ENCODE measurements around the gene FAM174C. TPM values are rescaled to one million over a fixed set of nuclear protein-coding genes. Genes with fewer than 3 reads are reported as not detected.

The FAM174C gene
- total RNA-seq, 3 donors from 2014 or later (not counting 1 experiment from before 2014, with no cell fraction given) = 26.6 to 33.4 (median 27.1) TPM

DNA sequence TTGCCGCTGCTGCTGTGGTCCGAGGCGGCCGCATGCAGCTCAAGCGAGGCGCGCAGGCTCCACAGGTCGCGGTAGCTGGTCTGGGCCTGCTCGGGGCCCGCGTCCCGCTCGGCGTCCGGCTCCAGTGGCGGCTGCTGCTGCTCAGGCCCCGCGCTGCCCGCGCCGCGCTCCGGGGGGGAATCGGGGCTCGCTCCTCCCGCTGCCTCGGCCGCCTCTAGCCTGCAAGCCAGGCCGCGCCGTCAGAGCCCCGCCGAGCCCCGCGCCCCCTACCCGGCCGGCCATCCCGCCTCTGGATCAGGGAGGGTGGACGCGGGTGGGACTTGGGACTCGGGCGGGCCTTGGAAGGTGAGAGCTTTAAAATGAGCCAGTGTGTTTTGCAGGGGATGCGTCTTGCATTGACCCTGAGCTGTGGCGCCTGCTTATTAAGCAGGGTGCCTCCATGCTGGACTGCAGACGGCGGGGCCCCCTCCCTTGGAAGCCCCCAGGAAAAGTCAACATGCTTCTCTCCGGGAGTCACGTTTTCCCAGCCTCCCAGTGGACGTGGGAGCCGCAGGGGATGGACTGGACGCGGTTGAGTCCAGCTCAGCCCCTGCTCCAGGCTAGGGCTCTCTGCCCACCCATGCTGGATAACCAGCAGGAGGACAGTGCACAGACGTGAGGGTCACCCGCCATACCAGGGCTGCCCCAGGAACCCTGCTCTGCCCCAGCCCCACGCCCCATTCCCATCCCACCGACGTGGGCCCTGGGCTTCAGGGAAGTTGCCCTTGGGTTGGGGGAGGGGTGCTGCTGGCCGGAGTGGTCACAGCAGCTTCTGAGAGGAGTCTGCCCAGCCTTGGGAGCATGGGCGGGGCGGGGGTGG, 45.2 kb upstream of the FAM174C start:
- ATAC-seq (no peak), DNase-seq (no peak)
- H3K36me3 Mint-ChIP-seq = no peaks in the 10 kb centered on the region
- Histone ChIP-seq H3K4me3 (ENCODE audit: low read length) (no peak overlapping the region), H3K27ac (ENCODE audit: low read length) (no peak overlapping the region), H3K36me3 (ENCODE audit: control insufficient read depth, insufficient read depth, low read length) (peaks cover 15% of the 10 kb centered on the region), H3K4me1 (ENCODE audit: control insufficient read depth, insufficient read depth, low read length) (no peaks in the 10 kb centered on the region), H3K9me3 (ENCODE audit: control insufficient read depth, insufficient read depth, low read length) (no peaks in the 10 kb centered on the region), H3K27me3 (ENCODE audit: control insufficient read depth, insufficient read depth, low read length) (no peaks in the 10 kb centered on the region)
- H3K4me1 Mint-ChIP-seq = no peaks in the 10 kb centered on the region
- no peak overlapping the region for H3K4me3 Mint-ChIP-seq
- intact Hi-C loops (cut with micrococcal nuclease) = no loop called here
- H3K27me3 Mint-ChIP-seq (ENCODE audit: low read depth in 2 of 2) = no peaks in the 10 kb centered on the region
- TF ChIP-seq, protein P1, sequence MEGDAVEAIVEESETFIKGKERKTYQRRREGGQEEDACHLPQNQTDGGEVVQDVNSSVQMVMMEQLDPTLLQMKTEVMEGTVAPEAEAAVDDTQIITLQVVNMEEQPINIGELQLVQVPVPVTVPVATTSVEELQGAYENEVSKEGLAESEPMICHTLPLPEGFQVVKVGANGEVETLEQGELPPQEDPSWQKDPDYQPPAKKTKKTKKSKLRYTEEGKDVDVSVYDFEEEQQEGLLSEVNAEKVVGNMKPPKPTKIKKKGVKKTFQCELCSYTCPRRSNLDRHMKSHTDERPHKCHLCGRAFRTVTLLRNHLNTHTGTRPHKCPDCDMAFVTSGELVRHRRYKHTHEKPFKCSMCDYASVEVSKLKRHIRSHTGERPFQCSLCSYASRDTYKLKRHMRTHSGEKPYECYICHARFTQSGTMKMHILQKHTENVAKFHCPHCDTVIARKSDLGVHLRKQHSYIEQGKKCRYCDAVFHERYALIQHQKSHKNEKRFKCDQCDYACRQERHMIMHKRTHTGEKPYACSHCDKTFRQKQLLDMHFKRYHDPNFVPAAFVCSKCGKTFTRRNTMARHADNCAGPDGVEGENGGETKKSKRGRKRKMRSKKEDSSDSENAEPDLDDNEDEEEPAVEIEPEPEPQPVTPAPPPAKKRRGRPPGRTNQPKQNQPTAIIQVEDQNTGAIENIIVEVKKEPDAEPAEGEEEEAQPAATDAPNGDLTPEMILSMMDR (IDR thresholded peaks at IDR 0.05) = no peak
- 95% methylated on average over 61 of the region's 61 CpGs for WGBS (ENCODE audit: insufficient coverage)
- H3K9me3 Mint-ChIP-seq = no peaks in the 10 kb centered on the region
- no peak overlapping the region for H3K27ac Mint-ChIP-seq

DNA sequence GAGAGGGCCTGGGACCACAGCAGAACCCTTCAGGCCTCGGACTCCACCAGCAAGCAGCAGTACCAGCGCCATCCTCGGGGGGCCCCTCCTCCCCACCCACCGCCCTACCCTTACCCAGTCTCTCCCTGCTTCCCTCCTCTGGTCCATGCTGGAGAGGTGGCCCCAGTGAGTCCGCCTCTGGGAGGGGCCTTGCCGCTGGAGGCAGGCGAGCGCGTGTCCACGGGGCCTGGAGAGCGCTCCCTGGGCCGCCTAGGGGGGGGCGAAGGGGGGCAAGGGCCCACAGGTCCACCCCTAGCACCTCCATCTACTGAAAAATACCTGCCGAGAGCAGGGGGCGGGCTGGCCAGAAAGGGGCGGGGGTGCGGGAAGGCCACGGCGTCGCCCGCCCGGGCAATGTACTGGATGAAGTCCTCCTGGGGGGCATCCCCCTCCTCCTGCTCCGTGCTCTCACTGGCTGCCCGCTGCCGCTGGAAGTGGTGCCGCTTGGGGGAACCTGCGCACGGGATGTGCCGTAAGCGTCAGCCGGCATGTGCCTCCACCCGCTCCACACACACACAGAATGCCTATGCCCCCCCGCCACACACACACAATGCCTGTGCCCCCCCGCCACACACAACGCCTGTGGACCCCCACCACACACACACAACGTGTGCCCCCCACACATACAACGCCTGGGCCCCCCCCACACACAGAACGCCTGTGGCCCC, 44.4 kb upstream of the FAM174C start:
- H3K36me3 ChIP-seq (ENCODE audit: control insufficient read depth, insufficient read depth, low read length) = peaks cover 12% of the 10 kb centered on the region
- no peak overlapping the region for H3K27ac ChIP-seq (ENCODE audit: low read length)
- H3K27ac Mint-ChIP-seq = no peak overlapping the region

DNA sequence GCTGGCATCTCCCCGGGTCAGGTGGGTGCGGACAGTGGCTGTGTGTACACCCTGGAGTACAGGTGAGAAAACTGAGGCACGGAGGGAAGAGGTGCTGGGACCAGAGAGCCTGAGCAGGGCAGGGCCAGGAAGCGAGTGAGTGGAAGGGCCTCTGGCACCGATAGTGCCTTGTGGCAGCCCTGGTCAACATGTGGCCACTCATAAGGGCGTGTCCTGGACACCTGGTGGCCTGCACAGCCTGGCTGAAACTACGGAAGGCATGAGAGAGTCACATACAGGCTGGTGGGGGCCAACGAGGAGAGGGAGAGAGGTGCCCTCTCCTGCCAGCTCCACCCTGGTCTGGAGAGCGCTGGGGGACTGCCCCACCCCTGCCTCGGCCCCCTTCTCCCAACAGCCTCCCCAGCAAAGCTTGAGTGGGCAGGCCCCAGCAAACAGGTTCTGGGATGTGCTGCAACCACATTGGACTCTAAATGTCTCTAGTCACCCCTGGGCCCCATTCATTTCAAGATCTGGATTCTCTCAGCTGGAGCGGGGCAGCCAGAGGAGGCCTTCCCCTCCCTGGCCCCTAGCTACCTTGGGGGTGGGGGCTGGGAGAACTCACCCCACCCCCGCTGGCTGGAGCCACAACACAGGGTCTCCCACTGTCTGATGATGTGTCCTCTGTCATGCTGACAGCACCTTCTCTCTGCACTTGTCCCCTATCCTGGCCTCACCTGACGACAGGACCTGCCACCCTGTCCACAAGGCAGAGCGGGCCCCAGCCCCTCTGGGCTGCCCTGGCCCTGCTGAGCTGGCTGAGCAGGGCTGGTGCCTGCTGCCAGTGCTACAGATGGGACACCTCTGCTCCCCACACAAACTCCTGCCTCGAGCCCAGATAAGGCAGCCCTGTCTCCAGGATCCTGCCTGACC, 43.3 kb upstream of the FAM174C start:
- DNase-seq (no peak), ATAC-seq (no peak)
- H3K9me3 ChIP-seq (ENCODE audit: control insufficient read depth, insufficient read depth, low read length) = no peaks in the 10 kb centered on the region
- no peak overlapping the region for H3K27ac ChIP-seq (ENCODE audit: low read length)
- peak overlapping the region; percentile 21 for H3K4me3 Mint-ChIP-seq
- no peak overlapping the region for H3K27ac Mint-ChIP-seq
- TF ChIP-seq, protein P1 (IDR thresholded peaks at IDR 0.05) = no peak
- peaks cover 5% of the 10 kb centered on the region for H3K36me3 ChIP-seq (ENCODE audit: control insufficient read depth, insufficient read depth, low read length)
- WGBS (ENCODE audit: insufficient coverage) = 84% methylated on average over 15 of the region's 15 CpGs
- no peak overlapping the region for H3K4me3 ChIP-seq (ENCODE audit: low read length)
- H3K36me3 Mint-ChIP-seq = no peaks in the 10 kb centered on the region
- no peaks in the 10 kb centered on the region for H3K27me3 Mint-ChIP-seq (ENCODE audit: low read depth in 2 of 2)
- H3K4me1 ChIP-seq (ENCODE audit: control insufficient read depth, insufficient read depth, low read length) = peaks cover under 1% of the 10 kb centered on the region
- intact Hi-C loops (cut with micrococcal nuclease) = no loop called here
- peaks cover 6% of the 10 kb centered on the region for H3K27me3 ChIP-seq (ENCODE audit: control insufficient read depth, insufficient read depth, low read length)
- no peaks in the 10 kb centered on the region for H3K9me3 Mint-ChIP-seq
- no peaks in the 10 kb centered on the region for H3K4me1 Mint-ChIP-seq

More for the DNA sequence above, 44.4 kb upstream of the FAM174C start:
- 90% methylated on average over 32 of the region's 38 CpGs for WGBS (ENCODE audit: insufficient coverage)
- Mint-ChIP-seq H3K9me3 (no peaks in the 10 kb centered on the region), H3K27me3 (ENCODE audit: low read depth in 2 of 2) (no peaks in the 10 kb centered on the region), H3K4me3 (no peak overlapping the region), H3K4me1 (no peaks in the 10 kb centered on the region), H3K36me3 (no peaks in the 10 kb centered on the region)
- TF ChIP-seq, protein P1 (IDR thresholded peaks at IDR 0.05) = no peak
- Histone ChIP-seq H3K27me3 (ENCODE audit: control insufficient read depth, insufficient read depth, low read length) (no peaks in the 10 kb centered on the region), H3K9me3 (ENCODE audit: control insufficient read depth, insufficient read depth, low read length) (no peaks in the 10 kb centered on the region), H3K4me3 (ENCODE audit: low read length) (no peak overlapping the region), H3K4me1 (ENCODE audit: control insufficient read depth, insufficient read depth, low read length) (no peaks in the 10 kb centered on the region)
- DNase-seq (no peak), ATAC-seq (no peak)
- intact Hi-C loops (cut with micrococcal nuclease) = no loop called here
